Right lobe of liver (tissue), 6 donors: ENCODE results near the gene TGFBI. TPM values are rescaled to one million over a fixed set of nuclear protein-coding genes. Genes with fewer than 3 reads are reported as not detected.

ENCODE experiments used
- ATAC-seq, 4 donors: fragments of 200-7000 bp; cut with Tn5 transposase; one replicate each; pipeline ENCODE4 v1.9.1; 2020; ENCODE audit warnings: mild to moderate bottlenecking in 4 of 4, moderate library complexity in 4 of 4
- DNase-seq, 3 donors: peaks; one replicate each; pipeline ENCODE4 v3.0.0-alpha.2; 2020
- H3K27ac ChIP-seq, 3 donors: fragments of 200-600 bp; one replicate each; pipeline ENCODE4 v1.8.0; 2022
- H3K27me3 ChIP-seq, 2 donors: fragments of 200-600 bp; one replicate each; pipeline ENCODE4 v1.8.0; 2022
- H3K36me3 ChIP-seq, 4 donors: fragments of 200-600 bp; sonication (generic) in 1 of 4; one replicate each; pipeline versions ENCODE4 v1.5.1 to v1.8.0; 2017 to 2022; ENCODE audit warnings: control low read depth in 1 of 4
- H3K4me1 ChIP-seq, 4 donors: fragments of 200-600 bp; sonication (generic) in 1 of 4; one replicate each; pipeline versions ENCODE4 v1.5.1 to v1.8.0; 2017 to 2022; ENCODE audit warnings: control low read depth in 1 of 4
- H3K4me3 ChIP-seq, 3 donors: fragments of 200-600 bp; one replicate each; pipeline ENCODE4 v1.8.0; 2022
- H3K9me3 ChIP-seq, 4 donors: fragments of 200-600 bp; sonication (generic) in 1 of 4; one replicate each; pipeline versions ENCODE4 v1.5.1 to v1.8.0; 2017 to 2022; ENCODE audit warnings: control low read depth in 1 of 4
- CTCF ChIP-seq, 4 donors: fragments of 200-600 bp in 3 of 4; fragments of 450-650 bp in 1 of 4; IDR thresholded peaks; one replicate each; pipeline versions ENCODE4 v1.5.1 to v1.8.0; 2016 to 2022; ENCODE audit warnings: antibody characterized with exemption in 4 of 4, mild to moderate bottlenecking in 2 of 4
- POLR2A ChIP-seq: fragments of 450-650 bp; IDR thresholded peaks from one replicate; pipeline ENCODE4 v1.6.1; 2017; ENCODE audit warnings: antibody characterized with exemption, mild to moderate bottlenecking
- WGBS: methylation state at CpG from one replicate; pipeline ENCODE4 v1.1.6; 2018; ENCODE audit warnings: low coverage, low lambda C conversion rate; ENCODE audit not compliant: insufficient coverage; ENCODE audit errors: missing lambda C conversion rate; 5-methylcytosine and 5-hydroxymethylcytosine counted together
- intact Hi-C, 2 donors: fragments of 100-400 bp; cut with DNase I; formaldehyde crosslinking; loops; one replicate each; pipeline versions ENCODE4 v1.11.2 to v1.14.1; 2022
- total RNA-seq, 6 experiments: library from RNA; depleted of rRNA in 2 of 6; stranded (reverse); fragments of >200 nt in 2 of 6; fragmentation: NEBNext Ultra II Directional in 3 of 6; extraction: Animal tissue kit (Norgen Biotek cat#: 25700) in 3 of 6; gene quantifications; one replicate each; pipeline versions ENCODE4 v1.1.0 to v1.2.4, GENCODE V29; 2016 to 2023
- donor health status: DM: no; HTN: yes; CAD: no.
- donor health status: DM: no; HTN: no; CAD: no.
- donor health status: DM: no; HTN: no; CAD: no.
- donor health status: DM: no; HTN: yes; CAD: no.
- donor health status: DM: no; HTN: yes; CAD: no.

The TGFBI gene
- total RNA-seq, 6 experiments from 2014 or later, result 30.7 to 143 (median 87.2) TPM

DNA sequence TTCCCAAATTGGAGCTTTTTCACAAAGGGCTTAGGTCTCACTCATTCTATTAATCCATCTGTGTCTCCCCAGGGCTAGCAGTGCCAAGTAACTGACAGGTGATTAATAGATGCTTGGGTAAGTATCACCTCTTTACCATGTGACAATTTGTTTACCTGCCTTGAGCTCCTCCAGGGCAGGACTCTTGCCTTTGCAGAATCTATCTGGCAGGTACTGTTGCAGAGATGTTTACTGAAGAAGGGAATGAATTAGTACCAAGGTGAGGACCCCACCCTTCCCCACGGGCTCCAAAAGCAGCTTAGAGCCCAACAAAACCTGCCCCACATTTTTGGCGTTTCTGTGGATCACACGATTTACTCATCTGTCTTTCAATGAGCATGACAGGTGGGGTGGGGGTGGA, 698 bp upstream of the TGFBI start:
- DNase-seq (peak in 1 of 3 donors; percentile 8), ATAC-seq (no peak)
- Histone ChIP-seq H3K4me3 (no peak overlapping the region), H3K36me3 (no peaks in the 10 kb centered on the region), H3K27me3 (no peaks in the 10 kb centered on the region), H3K9me3 (no peaks in the 10 kb centered on the region), H3K27ac (no peak overlapping the region), H3K4me1 (peaks cover 0 to 7% (median 0%) of the 10 kb centered on the region in 4 donors)
- TF ChIP-seq CTCF (IDR thresholded peaks at IDR 0.05) (no peak), POLR2A (no peak)
- WGBS, result 55% methylated on average over 3 of the region's 3 CpGs
- intact Hi-C loops, result no loop called here

DNA sequence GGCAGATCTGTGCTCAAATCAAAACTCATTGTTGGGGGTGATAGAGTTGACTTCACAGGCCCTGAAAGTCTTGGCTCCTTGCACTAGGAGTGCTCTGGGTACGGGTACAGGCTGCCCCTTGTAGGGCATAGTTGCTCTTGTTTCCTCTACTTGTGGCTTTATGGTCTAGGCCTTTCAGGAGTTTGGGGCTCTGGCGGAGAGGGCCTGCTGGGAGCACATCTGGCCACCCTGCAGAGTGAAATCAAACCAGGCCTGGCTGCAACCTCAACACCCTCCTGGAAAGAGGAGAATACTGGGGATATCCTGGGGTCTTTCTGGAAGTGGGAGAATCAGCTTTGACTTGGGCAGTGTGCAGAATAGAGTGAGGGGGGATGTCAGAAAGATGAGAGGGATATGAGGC, 1.5 kb downstream of the TGFBI start:
- DNase-seq (peak in 1 of 3 donors; percentile 9), ATAC-seq (no peak)
- Histone ChIP-seq H3K27ac (no peak overlapping the region), H3K9me3 (no peaks in the 10 kb centered on the region), H3K36me3 (peaks cover 0 to 5% (median 0%) of the 10 kb centered on the region in 4 donors), H3K4me1 (peaks cover 0 to 7% (median 0%) of the 10 kb centered on the region in 4 donors), H3K4me3 (peak overlapping the region in 1 of 3 donors; percentile 63), H3K27me3 (no peaks in the 10 kb centered on the region)
- TF ChIP-seq CTCF (IDR thresholded peaks at IDR 0.05), result no peak
- TF ChIP-seq POLR2A, result no peak
- 50% methylated on average over 1 of the region's 2 CpGs for WGBS
- intact Hi-C loops, result no loop called here

DNA sequence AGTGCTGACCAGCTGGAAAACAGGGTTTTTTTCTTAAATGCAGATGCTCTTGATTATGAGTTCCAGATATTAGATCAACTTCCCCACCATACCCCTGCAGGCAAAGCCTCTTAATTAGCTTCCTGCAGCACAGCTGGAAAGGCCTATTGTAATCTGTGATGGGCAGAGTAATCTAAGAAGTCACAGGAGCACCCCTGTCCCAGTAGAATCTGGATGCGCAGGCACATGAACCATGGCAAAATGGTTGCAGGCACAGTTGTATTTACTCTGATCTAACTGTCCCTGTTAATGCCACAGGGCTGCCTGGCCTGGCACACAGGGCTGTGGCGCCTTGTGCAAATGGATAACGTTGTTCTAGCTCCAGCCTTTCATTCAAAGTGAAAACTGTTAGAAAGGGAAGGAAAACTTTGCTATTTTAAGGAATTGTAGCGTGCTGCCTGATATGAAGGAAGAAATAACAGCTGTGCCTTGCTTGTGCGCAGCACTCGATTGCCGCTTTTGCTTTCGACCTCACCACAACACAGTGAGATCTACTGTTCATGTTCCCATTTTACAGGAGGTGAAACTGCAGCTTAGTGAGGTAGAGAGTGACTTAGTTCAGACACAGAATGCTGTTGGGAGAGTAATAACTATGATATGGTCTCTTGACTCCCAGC, 2.3 kb downstream of the TGFBI start:
- DNase-seq (peak in 1 of 3 donors; percentile 8), ATAC-seq (no peak)
- peaks cover 0 to 5% (median 0%) of the 10 kb centered on the region in 4 donors for H3K36me3 ChIP-seq
- intact Hi-C loops, result no loop called here
- H3K4me1 ChIP-seq, result peaks cover 0 to 7% (median 0%) of the 10 kb centered on the region in 4 donors
- no peak overlapping the region for H3K27ac ChIP-seq
- H3K9me3 ChIP-seq, result no peaks in the 10 kb centered on the region
- H3K27me3 ChIP-seq, result no peaks in the 10 kb centered on the region
- no peak for TF ChIP-seq CTCF (IDR thresholded peaks at IDR 0.05)
- TF ChIP-seq POLR2A, result no peak
- H3K4me3 ChIP-seq, result no peak overlapping the region
- WGBS, result 75% methylated on average over 7 of the region's 8 CpGs

DNA sequence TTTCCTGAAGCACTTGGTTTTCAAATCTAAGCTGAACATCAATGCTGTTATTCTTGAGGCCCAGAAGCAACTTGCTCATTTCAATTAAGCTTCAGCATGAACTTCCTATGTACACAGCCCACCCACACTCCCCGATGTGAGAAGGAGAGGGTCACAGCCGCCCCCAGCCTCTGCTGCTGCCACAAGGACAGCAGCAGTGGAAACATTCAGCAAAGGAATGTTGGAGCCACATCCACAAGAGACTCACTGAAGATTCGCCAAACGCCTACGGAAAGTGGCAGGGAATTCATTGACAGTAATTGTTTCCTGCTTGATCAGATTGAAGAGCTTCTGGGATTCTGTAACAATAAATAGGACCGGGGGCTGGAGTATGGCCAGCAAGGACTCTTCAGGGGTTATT, 2.9 kb downstream of the TGFBI start:
- ATAC-seq (no peak), DNase-seq (peak in 1 of 3 donors; percentile 31)
- H3K27me3 ChIP-seq, result no peaks in the 10 kb centered on the region
- H3K36me3 ChIP-seq, result peaks cover 0 to 5% (median 0%) of the 10 kb centered on the region in 4 donors
- no peak overlapping the region for H3K27ac ChIP-seq
- WGBS, result 61% methylated on average over 3 of the region's 6 CpGs
- intact Hi-C loops, result no loop called here
- TF ChIP-seq POLR2A, result no peak
- no peak for TF ChIP-seq CTCF (IDR thresholded peaks at IDR 0.05)
- H3K4me3 ChIP-seq, result no peak overlapping the region
- peaks cover 0 to 7% (median 0%) of the 10 kb centered on the region in 4 donors for H3K4me1 ChIP-seq
- H3K9me3 ChIP-seq, result no peaks in the 10 kb centered on the region
